HG03103 (cell line): ENCODE data around the gene LRRTM3.

Experiments
- ATAC-seq: cut with Tn5 transposase; IDR thresholded peaks from one replicate; pipeline ENCODE4 v1.9.1; 2021; ENCODE audit warnings: low read depth; ENCODE audit not compliant: unreplicated experiment

The LRRTM3 gene

DNA sequence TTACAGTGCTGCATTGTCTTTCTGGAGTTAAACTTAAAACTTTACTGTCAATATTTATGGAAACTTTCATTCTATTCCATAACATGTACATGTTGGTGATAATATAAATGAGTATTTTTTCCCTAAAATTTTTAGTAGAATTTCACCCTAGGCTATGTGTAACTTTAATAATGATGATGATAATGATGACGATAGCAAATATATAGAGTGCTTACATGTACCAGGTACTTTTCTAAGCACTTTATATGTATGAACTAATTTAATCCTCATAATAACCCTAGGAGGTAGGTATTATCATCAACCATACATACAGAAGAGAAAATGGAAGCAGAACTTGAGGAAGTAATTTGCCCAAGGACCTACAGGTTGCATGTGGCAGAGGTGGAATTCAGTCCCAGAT lies 85.6 kb downstream of the LRRTM3 start:
- no peak for ATAC-seq

DNA sequence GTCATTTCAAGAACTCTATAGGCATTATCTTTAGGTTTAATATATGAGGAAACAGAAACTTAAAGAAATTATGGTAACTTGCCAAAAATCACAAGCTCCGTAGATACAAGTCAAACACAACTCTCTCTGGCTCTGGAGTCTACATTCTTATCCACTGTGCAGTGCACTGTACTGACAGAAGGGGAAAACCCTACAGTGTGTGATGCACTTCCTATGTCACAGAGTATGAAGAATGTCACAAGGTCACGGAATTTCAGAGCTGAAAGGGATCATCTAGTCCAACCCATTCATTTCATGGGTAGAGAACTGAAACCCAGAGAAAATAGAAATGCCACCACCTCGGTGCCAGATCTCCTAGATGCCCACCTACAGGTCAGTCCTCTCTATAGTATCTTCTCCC lies 86.1 kb downstream of the LRRTM3 start:
- ATAC-seq: no peak

DNA sequence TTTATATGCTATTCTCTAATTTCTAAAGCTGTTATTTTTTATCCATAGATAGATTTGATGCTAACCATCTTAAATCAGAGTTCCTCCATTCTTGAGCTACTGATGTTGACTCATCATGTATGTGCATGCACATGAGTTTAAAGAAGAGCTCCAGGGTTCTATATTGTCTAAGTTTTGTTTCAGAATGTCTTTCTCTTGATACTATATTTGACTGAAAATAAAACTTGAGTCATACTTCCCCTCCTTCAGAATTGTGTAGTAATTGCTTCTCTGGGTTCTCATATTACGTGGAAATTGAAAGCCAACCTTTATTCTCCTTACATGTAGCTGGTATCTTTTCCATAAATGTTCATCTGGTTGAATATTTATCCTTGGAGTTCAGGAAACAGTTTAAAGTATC lies 89.4 kb downstream of the LRRTM3 start:
- ATAC-seq: no peak

DNA sequence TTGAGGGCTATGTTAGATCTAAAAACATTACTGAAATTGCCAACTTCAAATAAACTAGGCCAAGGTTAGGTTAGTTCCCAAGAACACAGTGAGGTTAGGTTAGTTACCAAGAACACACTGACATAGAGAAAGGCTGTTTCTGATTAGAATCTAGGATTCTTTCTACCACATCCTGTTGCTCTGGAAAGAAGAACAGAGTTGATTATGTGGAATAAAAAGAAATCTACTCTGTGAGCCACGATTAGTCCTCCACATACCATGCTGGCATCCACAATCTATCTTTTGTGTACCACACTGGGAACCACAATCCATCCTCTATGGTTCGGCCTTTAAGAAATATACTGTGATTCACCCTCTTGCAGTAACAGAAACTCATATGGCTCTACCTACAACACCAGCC lies 91.4 kb downstream of the LRRTM3 start:
- ATAC-seq: no peak

DNA sequence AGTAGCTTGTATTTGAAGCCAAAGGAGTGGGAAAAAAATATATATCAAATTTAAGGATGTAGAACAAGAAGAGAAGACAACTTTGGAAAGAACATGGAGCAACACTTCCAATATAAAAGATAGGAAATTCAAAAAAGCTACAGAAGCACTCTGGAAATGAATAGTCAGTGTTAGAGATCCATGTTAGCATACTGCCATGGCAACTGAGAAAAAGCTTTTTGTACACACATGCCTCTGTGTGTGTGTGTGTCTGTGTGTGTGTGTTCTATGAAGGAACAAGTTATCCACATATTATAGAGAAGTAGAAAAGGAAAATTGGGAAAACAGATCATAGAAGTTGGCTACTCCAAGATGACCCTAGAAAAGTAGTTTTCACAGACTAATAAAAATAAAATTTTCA lies 96.3 kb downstream of the LRRTM3 start:
- ATAC-seq: no peak

- ATAC-seq: no peak
Measured at GRCh38 chr10:67033878-67034277, 108.0 kb downstream of the LRRTM3 start.

DNA sequence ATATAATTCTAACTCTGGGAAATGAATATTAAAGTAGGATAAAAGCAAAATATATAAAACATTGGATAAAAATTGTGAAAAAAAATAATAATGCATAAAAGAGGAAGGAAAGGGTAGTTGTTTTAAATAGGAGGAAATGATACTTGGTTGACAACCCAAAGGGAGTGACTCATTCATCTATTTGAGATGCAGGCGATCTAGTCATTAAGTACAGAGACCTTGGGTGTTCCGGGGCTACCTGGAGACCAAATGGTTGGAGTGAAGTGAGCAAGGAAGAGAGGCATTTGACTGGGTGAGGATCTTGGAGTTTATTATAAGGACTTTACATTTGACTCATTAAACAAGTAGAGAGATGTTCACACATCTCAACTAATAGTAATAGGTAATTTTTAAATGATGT lies 111.0 kb downstream of the LRRTM3 start:
- no peak for ATAC-seq

- ATAC-seq: no peak
Measured at GRCh38 chr10:67043041-67043440, 117.2 kb downstream of the LRRTM3 start.

- ATAC-seq: no peak
Measured at GRCh38 chr10:67045404-67045803, 119.6 kb downstream of the LRRTM3 start.

DNA sequence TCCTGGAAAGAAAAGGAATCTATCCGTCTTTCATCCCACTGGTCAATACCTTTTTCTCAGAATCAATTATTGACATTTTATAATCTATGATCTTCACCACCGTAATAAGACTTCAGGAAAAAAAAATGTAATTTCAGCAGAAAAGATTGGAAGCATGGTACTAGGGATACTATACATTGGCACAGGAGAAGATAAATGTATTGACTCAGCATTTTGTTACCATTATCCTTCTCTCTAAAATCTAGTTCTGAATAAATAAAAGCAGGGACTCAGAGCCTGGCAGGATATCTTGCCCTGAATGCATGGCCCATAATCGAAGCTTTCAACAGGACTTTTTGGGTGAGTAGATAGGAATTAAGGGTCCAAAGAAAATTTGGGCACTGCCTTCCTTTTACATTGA lies 120.7 kb downstream of the LRRTM3 start:
- no peak for ATAC-seq

DNA sequence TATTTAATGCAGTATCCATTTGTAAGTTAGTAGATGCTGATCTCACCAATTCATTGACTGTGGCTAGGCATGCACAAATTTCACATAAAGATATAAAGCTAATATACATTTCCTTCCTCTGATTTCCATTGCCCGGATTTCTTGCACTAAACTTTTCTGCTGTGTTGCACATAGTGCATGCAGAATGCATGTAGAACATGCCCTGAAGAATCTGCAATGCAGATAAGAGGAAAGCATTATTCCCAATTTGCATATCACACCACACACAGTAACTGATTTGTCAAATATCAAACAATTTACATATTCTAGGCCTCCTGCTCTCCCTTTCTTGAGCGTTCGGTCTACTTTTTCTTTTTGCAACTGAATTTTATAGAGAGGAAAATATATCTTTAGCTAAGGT lies 124.2 kb downstream of the LRRTM3 start:
- ATAC-seq: no peak

- no peak for ATAC-seq
Measured at GRCh38 chr10:67050415-67050814, 124.6 kb downstream of the LRRTM3 start.

GRCh38 chr10:67072654-67073053 lies 146.8 kb downstream of the LRRTM3 start:
- ATAC-seq: no peak

GRCh38 chr10:67075491-67075971 lies 149.7 kb downstream of the LRRTM3 start:
- no peak for ATAC-seq

- ATAC-seq: no peak
Measured at GRCh38 chr10:67076144-67076543, 150.3 kb downstream of the LRRTM3 start.

- no peak for ATAC-seq
Measured at GRCh38 chr10:67077376-67077775, 151.5 kb downstream of the LRRTM3 start.

GRCh38 chr10:67079126-67079525 lies 153.3 kb downstream of the LRRTM3 start:
- ATAC-seq: no peak

DNA sequence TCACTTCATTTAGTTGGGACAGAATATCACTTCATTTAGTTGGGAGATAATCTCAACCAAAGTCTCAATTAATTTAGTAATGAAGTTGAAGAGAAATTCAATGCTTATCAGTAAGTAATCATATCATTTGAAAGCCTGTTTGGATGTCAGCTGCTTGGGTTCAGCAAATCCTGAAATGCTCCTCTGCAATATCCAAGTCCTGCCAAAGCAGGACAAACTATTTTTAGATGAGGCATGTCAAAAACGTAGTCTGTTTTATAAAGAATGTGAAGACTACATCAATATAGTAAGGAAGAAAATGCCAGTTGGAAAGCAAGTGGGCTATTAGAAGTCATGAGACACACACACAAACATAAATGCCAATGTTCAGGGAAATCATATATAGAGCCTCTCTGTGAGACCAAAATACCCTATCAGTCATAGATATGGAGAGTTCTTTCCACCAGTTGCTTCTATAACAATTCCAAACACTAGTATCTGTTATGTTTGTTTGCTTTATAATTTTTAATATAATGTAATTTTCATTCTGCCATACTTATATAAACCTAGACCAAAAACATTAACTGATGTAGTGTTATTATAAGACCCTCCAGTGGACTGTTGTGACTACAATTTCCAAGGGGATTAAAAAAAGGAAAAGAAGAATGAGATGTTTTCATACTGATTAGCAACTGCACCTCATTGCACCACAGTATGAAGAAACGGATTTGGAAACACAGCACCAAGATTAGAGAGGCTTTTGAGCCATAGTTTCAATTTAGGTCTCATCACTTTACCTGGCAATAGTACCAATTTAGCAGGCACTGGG lies 160.7 kb downstream of the LRRTM3 start:
- ATAC-seq: no peak

DNA sequence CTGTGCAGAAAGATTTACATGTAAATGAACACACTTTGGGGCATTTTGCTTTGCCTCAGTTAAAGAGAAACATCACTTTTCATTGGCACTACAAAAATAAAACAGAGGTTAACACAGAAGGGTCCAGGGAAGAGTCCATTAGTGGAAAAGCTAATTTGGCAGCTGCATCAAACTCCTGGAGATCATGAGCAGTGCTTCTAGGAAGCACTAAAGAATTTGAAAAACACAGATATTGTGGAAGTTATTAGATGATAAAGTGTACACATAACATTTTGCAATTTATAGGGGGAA lies 161.2 kb downstream of the LRRTM3 start:
- no peak for ATAC-seq

- no peak for ATAC-seq
Measured at GRCh38 chr10:67088036-67088435, 162.2 kb downstream of the LRRTM3 start.

DNA sequence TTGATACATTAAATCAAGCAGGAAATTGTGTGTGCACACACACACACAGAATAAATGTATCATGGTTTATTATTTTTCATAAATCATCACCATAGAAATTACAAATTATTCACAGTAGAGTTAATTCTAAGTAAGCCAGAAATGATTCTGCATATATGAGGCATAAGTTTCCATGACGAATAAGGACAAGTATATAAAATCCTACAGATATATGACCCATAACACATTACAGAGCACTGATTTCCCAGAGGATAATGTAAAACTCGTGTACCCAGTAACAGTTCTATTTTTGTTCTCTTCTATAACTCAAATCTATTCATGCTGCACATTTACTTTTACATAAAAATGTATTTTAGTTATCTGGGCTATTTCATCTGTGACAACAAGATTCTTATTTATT lies 169.7 kb downstream of the LRRTM3 start:
- ATAC-seq: no peak

- no peak for ATAC-seq
Measured at GRCh38 chr10:67098461-67098860, 172.6 kb downstream of the LRRTM3 start.

GRCh38 chr10:67100951-67101350 lies 175.1 kb downstream of the LRRTM3 start:
- no peak for ATAC-seq
